IMR-90 (cell line): ENCODE results near the gene DCAF10. TPM values are rescaled to one million over a fixed set of nuclear protein-coding genes. Genes with fewer than 3 reads are reported as not detected.

Source experiments
- CEBPB ChIP-seq: IDR thresholded peaks from 2 replicates; pipeline ENCODE4 v1.6.1; 2012; ENCODE audit warnings: low read depth, low read length, improper control_type of control experiment
- CTCF ChIP-seq: conservative IDR thresholded peaks from 2 replicates; pipeline ENCODE4 v1.5.1; 2012; ENCODE audit warnings: mild to moderate bottlenecking, low read depth, low read length, improper control_type of control experiment
- MAFK ChIP-seq: IDR thresholded peaks from 2 replicates; pipeline ENCODE4 v1.6.1; 2012; ENCODE audit warnings: low read depth, low read length, improper control_type of control experiment
- MAZ ChIP-seq: IDR thresholded peaks from 2 replicates; pipeline ENCODE4 v1.6.1; 2012; ENCODE audit warnings: low read depth, mild to moderate bottlenecking, low read length, improper control_type of control experiment, moderate library complexity, borderline replicate concordance
- SMC3 ChIP-seq: fragments of 150-350 bp; IDR thresholded peaks from 2 replicates; pipeline ENCODE4 v1.6.1; 2016; ENCODE audit warnings: low read depth, mild to moderate bottlenecking, antibody characterized with exemption, low read length, moderate library complexity
- polyA plus RNA-seq, 3 experiments: library from polyadenylated mRNA; depleted of rRNA; stranded (reverse); fragments of >200 nt; gene quantifications; 2 replicates each; pipeline ENCODE4 v1.2.3, GENCODE V29; 2012; ENCODE audit warnings: low replicate concordance in 1 of 3
- total RNA-seq: library from RNA; depleted of rRNA; stranded (reverse); fragments of >200 nt; gene quantifications from 2 replicates; pipeline ENCODE4 v1.2.3, GENCODE V29; 2012

Gene DCAF10
- total and polyA plus RNA-seq, 2 of the 4 experiments (the other 2 are of a cell fraction), result 17.1 to 19.4 TPM

- TF ChIP-seq CTCF (no peak), CEBPB (no peak), SMC3 (no peak), MAFK (no peak), MAZ (peak; percentile 92)
Measured at GRCh38 chr9:37800631-37801286, at the start of gene DCAF10 (continued).
